ENCODE results near the gene NTNG1. TPM values are rescaled to one million over a fixed set of nuclear protein-coding genes. Genes with fewer than 3 reads are reported as not detected.

NTNG1 gene
- total RNA-seq, 1 donor from 2014 or later: 3.2 TPM

GRCh38 chr1:107343601-107344000, 202.8 kb downstream of the NTNG1 start:
- no peaks in the 10 kb centered on the region for H3K4me1 Mint-ChIP-seq (ENCODE audit: unreplicated experiment)
- H3K27ac Mint-ChIP-seq (ENCODE audit: unreplicated experiment): no peak overlapping the region
- no peaks in the 10 kb centered on the region for H3K36me3 Mint-ChIP-seq (ENCODE audit: low read depth, unreplicated experiment)
- no peak for TF ChIP-seq CTCF (IDR thresholded peaks at IDR 0.05; ENCODE audit: unreplicated experiment)
- H3K9me3 Mint-ChIP-seq (ENCODE audit: unreplicated experiment): no peaks in the 10 kb centered on the region
- no peak for DNase-seq (ENCODE audit: low spot score)
- H3K4me3 Mint-ChIP-seq (ENCODE audit: unreplicated experiment): no peak overlapping the region
- H3K27me3 Mint-ChIP-seq (ENCODE audit: unreplicated experiment): no peaks in the 10 kb centered on the region

GRCh38 chr1:107344268-107344760, 203.5 kb downstream of the NTNG1 start:
- Mint-ChIP-seq H3K4me1 (ENCODE audit: unreplicated experiment) (no peaks in the 10 kb centered on the region), H3K27ac (ENCODE audit: unreplicated experiment) (no peak overlapping the region), H3K36me3 (ENCODE audit: low read depth, unreplicated experiment) (no peaks in the 10 kb centered on the region), H3K27me3 (ENCODE audit: unreplicated experiment) (no peaks in the 10 kb centered on the region), H3K4me3 (ENCODE audit: unreplicated experiment) (no peak overlapping the region), H3K9me3 (ENCODE audit: unreplicated experiment) (no peaks in the 10 kb centered on the region)
- no peak for DNase-seq (ENCODE audit: low spot score)
- TF ChIP-seq CTCF (IDR thresholded peaks at IDR 0.05; ENCODE audit: unreplicated experiment): no peak

GRCh38 chr1:107344836-107345235, 204.0 kb downstream of the NTNG1 start:
- no peaks in the 10 kb centered on the region for H3K27me3 Mint-ChIP-seq (ENCODE audit: unreplicated experiment)
- no peaks in the 10 kb centered on the region for H3K9me3 Mint-ChIP-seq (ENCODE audit: unreplicated experiment)
- no peak overlapping the region for H3K27ac Mint-ChIP-seq (ENCODE audit: unreplicated experiment)
- no peak for DNase-seq (ENCODE audit: low spot score)
- no peak for TF ChIP-seq CTCF (IDR thresholded peaks at IDR 0.05; ENCODE audit: unreplicated experiment)
- H3K36me3 Mint-ChIP-seq (ENCODE audit: low read depth, unreplicated experiment): no peaks in the 10 kb centered on the region
- H3K4me3 Mint-ChIP-seq (ENCODE audit: unreplicated experiment): no peak overlapping the region
- H3K4me1 Mint-ChIP-seq (ENCODE audit: unreplicated experiment): no peaks in the 10 kb centered on the region

GRCh38 chr1:107352850-107353249, 212.0 kb downstream of the NTNG1 start:
- no peak for DNase-seq (ENCODE audit: low spot score)
- Mint-ChIP-seq H3K27me3 (ENCODE audit: unreplicated experiment) (no peaks in the 10 kb centered on the region), H3K4me1 (ENCODE audit: unreplicated experiment) (no peaks in the 10 kb centered on the region), H3K9me3 (ENCODE audit: unreplicated experiment) (no peaks in the 10 kb centered on the region), H3K4me3 (ENCODE audit: unreplicated experiment) (no peak overlapping the region), H3K27ac (ENCODE audit: unreplicated experiment) (no peak overlapping the region), H3K36me3 (ENCODE audit: low read depth, unreplicated experiment) (peaks cover 6% of the 10 kb centered on the region)
- TF ChIP-seq CTCF (IDR thresholded peaks at IDR 0.05; ENCODE audit: unreplicated experiment): no peak

GRCh38 chr1:107357376-107357775, 216.5 kb downstream of the NTNG1 start:
- Mint-ChIP-seq H3K36me3 (ENCODE audit: low read depth, unreplicated experiment) (peaks cover 6% of the 10 kb centered on the region), H3K9me3 (ENCODE audit: unreplicated experiment) (no peaks in the 10 kb centered on the region), H3K4me1 (ENCODE audit: unreplicated experiment) (peaks cover 16% of the 10 kb centered on the region), H3K4me3 (ENCODE audit: unreplicated experiment) (no peak overlapping the region), H3K27me3 (ENCODE audit: unreplicated experiment) (no peaks in the 10 kb centered on the region), H3K27ac (ENCODE audit: unreplicated experiment) (no peak overlapping the region)
- no peak for DNase-seq (ENCODE audit: low spot score)
- no peak for TF ChIP-seq CTCF (IDR thresholded peaks at IDR 0.05; ENCODE audit: unreplicated experiment)
